ENCODE measurements around the gene RBM23. TPM values are rescaled to one million over a fixed set of nuclear protein-coding genes. Genes with fewer than 3 reads are reported as not detected.
"Not testable (repeated sequence)": the region's sequence is repeated elsewhere in the genome, so short reads cannot be mapped to it uniquely, and the experiment has no call there.

RBM23 gene
- total RNA-seq, 4 donors from 2014 or later: 49.7 to 2,239 (median 990) TPM

DNA sequence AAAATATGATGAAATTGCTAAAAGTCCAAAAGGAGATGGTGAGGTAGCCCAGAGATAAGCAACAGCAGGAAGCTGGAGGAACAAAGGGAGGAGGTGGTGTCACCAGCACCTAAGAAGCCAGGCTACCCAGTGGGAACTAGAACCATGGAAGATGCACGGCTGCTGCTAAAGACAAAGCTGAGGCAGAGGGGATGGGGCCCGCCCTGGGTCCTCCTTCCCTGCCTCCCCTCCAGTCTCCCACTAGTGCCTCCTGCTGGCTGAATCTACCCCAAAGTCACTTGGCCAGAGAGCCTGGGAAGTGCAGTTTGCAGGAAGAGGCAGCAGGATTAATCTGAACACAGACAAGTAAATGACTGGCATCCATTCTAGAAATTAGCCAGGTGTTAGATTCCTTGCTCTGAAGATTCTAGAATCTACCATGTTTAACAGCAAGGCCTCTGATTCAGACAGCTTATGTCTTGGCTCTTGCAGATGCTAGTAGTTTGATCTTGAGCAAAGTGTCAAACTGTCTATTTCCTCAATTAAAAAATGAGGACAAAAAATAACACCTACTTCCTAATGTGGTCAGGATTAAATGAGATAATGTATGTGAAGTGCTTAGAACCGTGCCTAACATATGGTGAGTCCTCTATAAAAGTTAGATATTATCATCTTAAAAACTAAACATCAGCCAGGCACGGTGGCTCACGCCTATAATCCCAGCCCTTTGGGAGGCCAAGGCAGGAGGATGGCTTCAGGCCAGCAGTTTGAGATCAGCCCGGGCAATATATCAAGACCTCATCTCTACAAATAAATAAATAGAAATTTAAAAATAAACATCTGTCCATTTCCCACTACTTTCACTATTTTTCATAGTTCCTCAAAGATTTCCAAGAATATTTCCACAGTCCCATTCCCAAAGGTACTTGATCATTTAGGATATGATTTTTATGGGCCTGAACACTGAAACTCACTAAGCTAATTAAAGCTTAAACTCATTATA, 53.2 kb downstream of the RBM23 start:
- Histone ChIP-seq H3K9me3 (no peaks in the 10 kb centered on the region), H3K4me1 (peaks cover 4% of the 10 kb centered on the region in 2 donors), H3K36me3 (no peaks in the 10 kb centered on the region), H3K27ac (no peak overlapping the region), H3K4me3 (no peak overlapping the region), H3K27me3 (no peaks in the 10 kb centered on the region)
- intact Hi-C loops (cut with DNase I; ENCODE audit: low total_unique reads): no loop called here
- no peak for DNase-seq
- TF ChIP-seq, protein P1, sequence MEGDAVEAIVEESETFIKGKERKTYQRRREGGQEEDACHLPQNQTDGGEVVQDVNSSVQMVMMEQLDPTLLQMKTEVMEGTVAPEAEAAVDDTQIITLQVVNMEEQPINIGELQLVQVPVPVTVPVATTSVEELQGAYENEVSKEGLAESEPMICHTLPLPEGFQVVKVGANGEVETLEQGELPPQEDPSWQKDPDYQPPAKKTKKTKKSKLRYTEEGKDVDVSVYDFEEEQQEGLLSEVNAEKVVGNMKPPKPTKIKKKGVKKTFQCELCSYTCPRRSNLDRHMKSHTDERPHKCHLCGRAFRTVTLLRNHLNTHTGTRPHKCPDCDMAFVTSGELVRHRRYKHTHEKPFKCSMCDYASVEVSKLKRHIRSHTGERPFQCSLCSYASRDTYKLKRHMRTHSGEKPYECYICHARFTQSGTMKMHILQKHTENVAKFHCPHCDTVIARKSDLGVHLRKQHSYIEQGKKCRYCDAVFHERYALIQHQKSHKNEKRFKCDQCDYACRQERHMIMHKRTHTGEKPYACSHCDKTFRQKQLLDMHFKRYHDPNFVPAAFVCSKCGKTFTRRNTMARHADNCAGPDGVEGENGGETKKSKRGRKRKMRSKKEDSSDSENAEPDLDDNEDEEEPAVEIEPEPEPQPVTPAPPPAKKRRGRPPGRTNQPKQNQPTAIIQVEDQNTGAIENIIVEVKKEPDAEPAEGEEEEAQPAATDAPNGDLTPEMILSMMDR (IDR thresholded peaks at IDR 0.05): no peak
- TF ChIP-seq POLR2A (IDR thresholded peaks at IDR 0.05): no peak

DNA sequence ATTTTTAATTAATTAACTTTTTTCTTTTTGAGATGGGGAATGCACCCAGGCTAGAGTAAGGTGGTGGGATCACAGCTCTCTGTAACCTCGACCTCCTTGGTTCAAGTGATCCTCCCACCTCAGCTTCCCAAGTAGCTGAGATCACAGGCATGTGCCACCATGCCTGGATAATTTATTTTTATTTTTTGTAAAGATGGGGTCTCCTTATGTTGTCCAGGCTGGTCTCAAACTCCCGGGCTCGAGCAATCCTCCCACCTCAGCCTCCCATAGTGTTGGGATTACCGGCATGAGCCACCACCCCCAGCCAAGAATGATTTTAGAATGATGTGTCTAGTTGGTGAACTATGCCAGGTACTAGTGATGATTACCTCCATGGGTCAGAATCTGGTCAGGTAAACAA, 54.0 kb downstream of the RBM23 start:
- no peak for DNase-seq
- Histone ChIP-seq H3K36me3 (no peaks in the 10 kb centered on the region), H3K4me1 (peaks cover under 1 to 1% of the 10 kb centered on the region in 2 donors), H3K9me3 (no peaks in the 10 kb centered on the region), H3K4me3 (no peak overlapping the region), H3K27me3 (no peaks in the 10 kb centered on the region), H3K27ac (no peak overlapping the region)
- intact Hi-C loops (cut with DNase I; ENCODE audit: low total_unique reads): no loop called here
- TF ChIP-seq POLR2A (IDR thresholded peaks at IDR 0.05): no peak
- TF ChIP-seq, protein P1 (IDR thresholded peaks at IDR 0.05): no peak

DNA sequence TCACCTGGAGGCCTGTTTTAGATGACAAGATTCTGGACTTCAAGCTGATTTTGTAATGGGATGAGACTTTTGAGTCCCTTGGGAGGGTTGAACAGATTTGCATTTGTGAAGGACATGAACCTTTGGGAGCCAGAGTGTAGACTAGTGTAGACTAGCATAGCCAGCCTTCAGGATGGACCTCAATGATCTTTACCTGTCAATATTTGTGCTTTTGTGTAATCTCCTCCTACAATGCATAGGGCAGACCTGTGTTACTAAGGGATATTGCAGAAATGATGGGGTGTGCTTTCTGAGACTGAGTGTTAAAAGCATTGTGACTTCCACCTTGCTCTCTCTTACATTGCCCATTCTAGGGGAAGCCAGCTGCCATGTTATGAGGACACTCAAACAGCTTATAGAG, 57.3 kb downstream of the RBM23 start:
- Histone ChIP-seq H3K27me3 (no peaks in the 10 kb centered on the region), H3K4me1 (no peaks in the 10 kb centered on the region), H3K4me3 (no peak overlapping the region), H3K27ac (no peak overlapping the region), H3K9me3 (no peaks in the 10 kb centered on the region), H3K36me3 (no peaks in the 10 kb centered on the region)
- intact Hi-C loops (cut with DNase I; ENCODE audit: low total_unique reads): no loop called here
- TF ChIP-seq, protein P1 (IDR thresholded peaks at IDR 0.05): no peak
- DNase-seq: no peak

DNA sequence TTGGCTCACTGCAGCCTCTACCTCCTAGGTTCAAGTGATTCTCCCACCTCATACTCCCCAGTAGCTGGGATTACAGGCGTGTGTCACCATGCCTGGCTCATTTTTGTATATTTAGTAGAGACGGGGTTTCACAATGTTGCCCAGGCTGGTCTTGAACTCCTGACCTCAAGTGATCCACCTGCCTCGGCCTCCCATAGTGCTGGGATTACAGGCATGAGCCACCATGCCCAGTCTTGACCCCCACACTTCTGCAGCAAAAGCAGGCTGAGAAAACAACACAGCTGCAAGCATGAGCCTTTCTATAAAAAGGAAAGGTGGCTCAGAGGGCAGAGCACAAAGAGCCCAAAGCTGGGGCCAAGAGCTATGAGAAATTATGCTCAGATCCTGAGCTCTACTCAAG, 58.6 kb downstream of the RBM23 start:
- DNase-seq; H3K36me3 ChIP-seq; H3K4me1 ChIP-seq; H3K27ac ChIP-seq; intact Hi-C loops (cut with DNase I; ENCODE audit: low total_unique reads); H3K9me3 ChIP-seq; H3K27me3 ChIP-seq; H3K4me3 ChIP-seq: not testable (repeated sequence)

DNA sequence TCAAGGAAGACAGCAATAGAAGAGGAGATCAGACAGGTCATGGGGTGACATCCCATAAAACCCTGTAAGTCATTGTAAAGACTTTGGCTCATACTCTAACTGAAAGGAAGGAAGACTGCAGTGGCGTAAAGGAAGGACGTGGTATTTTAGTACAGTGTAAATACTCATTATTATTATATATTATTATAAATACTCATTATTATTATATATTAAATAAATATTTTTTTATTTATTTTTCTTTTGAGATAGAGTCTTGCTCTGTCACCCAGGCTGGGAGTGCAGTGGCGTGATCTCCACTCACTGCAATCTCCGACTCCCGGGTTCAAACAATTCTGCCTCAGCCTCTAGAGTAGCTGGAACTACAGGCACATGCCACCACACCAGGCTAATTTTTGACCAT, 62.5 kb downstream of the RBM23 start:
- TF ChIP-seq, protein P1 (IDR thresholded peaks at IDR 0.05): no peak
- no peak for TF ChIP-seq POLR2A (IDR thresholded peaks at IDR 0.05)
- no peaks in the 10 kb centered on the region for H3K36me3 ChIP-seq
- no peaks in the 10 kb centered on the region for H3K9me3 ChIP-seq
- no peak overlapping the region for H3K27ac ChIP-seq
- H3K27me3 ChIP-seq: no peaks in the 10 kb centered on the region
- no peak overlapping the region for H3K4me3 ChIP-seq
- intact Hi-C loops (cut with DNase I; ENCODE audit: low total_unique reads): loop anchor here (5.0 to 10.0 kb wide), 2 partner anchors 34 to 292 kb away; no protein-coding TSS in a partner anchor
- DNase-seq: no peak
- peaks cover 5 to 7% of the 10 kb centered on the region in 2 donors for H3K4me1 ChIP-seq

Data from uterus (tissue), 4 donors.